ENCODE measurements around the gene TFB2M. TPM values are rescaled to one million over a fixed set of nuclear protein-coding genes. Genes with fewer than 3 reads are reported as not detected.

The TFB2M gene
- total and polyA plus RNA-seq, 10 of the 15 experiments (the other 5 are each of a cell fraction or from before 2014, with no cell fraction given) = 25.2 to 66.0 (median 36.1) TPM

- TF ChIP-seq CTCF (IDR thresholded peaks at IDR 0.05 in 2 of 3, conservative IDR thresholded peaks at IDR 0.05 in 1 of 3; ENCODE audit: control insufficient read depth in 2 of 3, extremely low read depth in 1 of 3, insufficient read depth in 1 of 3, low read depth in 3 of 3, low read length in 3 of 3) (peak; percentile 52 to 78 (median 57); a peak in 5 of 6 replicates), MEF2B (IDR thresholded peaks at IDR 0.05; ENCODE audit: partially characterized antibody, poor library complexity, severe bottlenecking) (no peak), NR2C1 (IDR thresholded peaks at IDR 0.05) (no peak), CHD4 (IDR thresholded peaks at IDR 0.05) (no peak), NRF1 (conservative IDR thresholded peaks at IDR 0.05; ENCODE audit: low read depth, low read length) (no peak), ESRRA (IDR thresholded peaks at IDR 0.05; ENCODE audit: low read length) (no peak), MXI1 (IDR thresholded peaks at IDR 0.05; ENCODE audit: low read depth, low read length) (no peak), ZNF622 (IDR thresholded peaks at IDR 0.05) (no peak), ZNF592 (IDR thresholded peaks at IDR 0.05) (no peak), RUNX3 (IDR thresholded peaks at IDR 0.05; ENCODE audit: low read length) (no peak), NR2F1 (conservative IDR thresholded peaks at IDR 0.05) (0 out of 2 replicates have a peak, but pooled peaks have one; percentile 20), SRF (IDR thresholded peaks at IDR 0.05; ENCODE audit: low read depth in 2 of 2, low read length in 2 of 2) (no peak), BCLAF1 (IDR thresholded peaks at IDR 0.05) (no peak), PBX3 (IDR thresholded peaks at IDR 0.05; ENCODE audit: insufficient replicate concordance, low read depth, low read length) (no peak), RAD21 (IDR thresholded peaks at IDR 0.05; ENCODE audit: insufficient read depth, low read depth, low read length) (peak; percentile 81), SUPT20H (IDR thresholded peaks at IDR 0.05; ENCODE audit: borderline replicate concordance, control insufficient read depth, low read depth, low read length) (no peak), PML (IDR thresholded peaks at IDR 0.05; ENCODE audit: low read length) (no peak), ETV6 (conservative IDR thresholded peaks at IDR 0.05 in 1 of 2, IDR thresholded peaks at IDR 0.05 in 1 of 2; ENCODE audit: borderline replicate concordance in 1 of 2, low read depth in 1 of 2) (no peak), JUNB (IDR thresholded peaks at IDR 0.05) (no peak), MEF2A (IDR thresholded peaks at IDR 0.05; ENCODE audit: insufficient read depth, low read depth, low read length) (0 out of 2 replicates have a peak, but pooled peaks have one; percentile 31)
Measured at GRCh38 chr1:246497331-246497915, 68.6 kb downstream of the TFB2M start (continued).
